Naive B cell (primary cell): Measurements from ENCODE around the gene WDFY1. TPM values are rescaled to one million over a fixed set of nuclear protein-coding genes. Genes with fewer than 3 reads are reported as not detected.
A peak's percentile ranks its signal among the peaks of the same experiment; 100 is the strongest.
"Not testable (repeated sequence)": the region's sequence is repeated elsewhere in the genome, so short reads cannot be mapped to it uniquely, and the experiment has no call there.

Experiments used
- ATAC-seq, 2 donors: fragments of 150-1000 bp; cut with Tn5 transposase; 2 replicates each; pipeline ENCODE4 v1.10.0; 2021; ENCODE audit warnings: low read depth in 2 of 2, mild to moderate bottlenecking in 2 of 2, moderate library complexity in 2 of 2
- DNase-seq: peaks from one replicate; pipeline ENCODE4 v3.0.0; 2022
- H3K27ac Mint-ChIP-seq, 6 donors: one replicate each; pipeline ENCODE4 v1.8.0; 2020 to 2022; ENCODE audit warnings: mild to moderate bottlenecking in 6 of 6, mixed read lengths in 6 of 6, moderate library complexity in 5 of 6, inconsistent platforms in 2 of 6
- H3K27me3 Mint-ChIP-seq, 3 donors: one replicate each; pipeline ENCODE4 v1.8.0; 2021 to 2022; ENCODE audit warnings: mixed read lengths in 3 of 3, mild to moderate bottlenecking in 1 of 3
- H3K36me3 Mint-ChIP-seq, 2 donors: one replicate each; pipeline ENCODE4 v1.8.0; 2020 to 2022; ENCODE audit warnings: mixed read lengths in 2 of 2, inconsistent platforms in 1 of 2, mild to moderate bottlenecking in 1 of 2
- H3K4me1 Mint-ChIP-seq, 3 donors: one replicate each; pipeline ENCODE4 v1.8.0; 2020 to 2022; ENCODE audit warnings: mixed read lengths in 3 of 3, inconsistent platforms in 1 of 3, mild to moderate bottlenecking in 1 of 3, moderate library complexity in 1 of 3
- H3K4me3 Mint-ChIP-seq, 8 donors: one replicate each; pipeline ENCODE4 v1.8.0; 2020 to 2022; ENCODE audit warnings: mild to moderate bottlenecking in 8 of 8, mixed read lengths in 8 of 8, moderate library complexity in 8 of 8, inconsistent platforms in 2 of 8
- H3K9me3 Mint-ChIP-seq, 7 donors: one replicate each; pipeline ENCODE4 v1.8.0; 2020 to 2022; ENCODE audit warnings: mixed read lengths in 7 of 7, mild to moderate bottlenecking in 5 of 7, inconsistent platforms in 2 of 7, moderate library complexity in 1 of 7
- polyA plus RNA-seq, 6 donors: library from polyadenylated mRNA; unstranded; fragments of 300-500 nt; fragmentation: Illumina TruSeq; gene quantifications; one replicate each; pipeline ENCODE4 v1.2.3, GENCODE V29; 2021; ENCODE audit warnings: low read depth in 6 of 6

WDFY1 gene
- polyA plus RNA-seq, 6 donors from 2014 or later, result 12.6 to 39.2 (median 25.3) TPM

- Mint-ChIP-seq H3K36me3 (no peaks in the 10 kb centered on the region), H3K4me1 (peaks cover 27 to 51% (median 35%) of the 10 kb centered on the region in 3 donors), H3K27ac (peak overlapping the region in 4 of 6 donors; percentile 59 to 94 (median 82)), H3K27me3 (no peaks in the 10 kb centered on the region), H3K9me3 (no peaks in the 10 kb centered on the region), H3K4me3 (peak overlapping the region in 7 of 8 donors; percentile 39 to 84 (median 56))
- ATAC-seq (no peak), DNase-seq (no peak)
These were observed 5.6 kb upstream of the WDFY1 start for GRCh38 chr2:223950448-223951347.

GRCh38 chr2:223949241-223949840 is 4.2 kb upstream of the WDFY1 start:
- DNase-seq, result no peak
- H3K4me1 Mint-ChIP-seq, result peaks cover 33 to 56% (median 39%) of the 10 kb centered on the region in 3 donors

GRCh38 chr2:223947711-223948205 is 2.6 kb upstream of the WDFY1 start:
- no peaks in the 10 kb centered on the region for H3K36me3 Mint-ChIP-seq
- ATAC-seq, result no peak
- H3K4me1 Mint-ChIP-seq, result peaks cover 48 to 70% (median 48%) of the 10 kb centered on the region in 3 donors
- DNase-seq, result no peak
- H3K9me3 Mint-ChIP-seq, result no peaks in the 10 kb centered on the region
- H3K27ac Mint-ChIP-seq, result no peak overlapping the region
- H3K4me3 Mint-ChIP-seq, result peak overlapping the region in 2 of 8 donors; percentile 15 to 95
- no peaks in the 10 kb centered on the region for H3K27me3 Mint-ChIP-seq

More at GRCh38 chr2:223949241-223949840, 4.2 kb upstream of the WDFY1 start:
- no peak for ATAC-seq
- Mint-ChIP-seq H3K9me3 (no peaks in the 10 kb centered on the region), H3K27ac (peak overlapping the region in 2 of 6 donors; percentile 44 to 90), H3K4me3 (peak overlapping the region in 2 of 8 donors; percentile 19 to 62), H3K36me3 (no peaks in the 10 kb centered on the region), H3K27me3 (no peaks in the 10 kb centered on the region)

GRCh38 chr2:223945755-223946154 is 620 bp upstream of the WDFY1 start:
- Mint-ChIP-seq H3K27me3 (no peaks in the 10 kb centered on the region), H3K4me1 (peaks cover 39 to 63% (median 49%) of the 10 kb centered on the region in 3 donors), H3K9me3 (peaks cover 0 to 2% (median 0%) of the 10 kb centered on the region in 7 donors), H3K36me3 (peaks cover 4 to 8% of the 10 kb centered on the region in 2 donors), H3K4me3 (peak overlapping the region in 7 of 8 donors; percentile 79 to 95 (median 94)), H3K27ac (peak overlapping the region in 5 of 6 donors; percentile 77 to 94 (median 91))
- DNase-seq (no peak), ATAC-seq (no peak)

GRCh38 chr2:223944166-223944702 is 901 bp downstream of the WDFY1 start:
- Mint-ChIP-seq H3K4me3 (peak overlapping the region; percentile 88 to 98 (median 94)), H3K36me3 (peaks cover 8 to 9% of the 10 kb centered on the region in 2 donors), H3K9me3 (peaks cover 0 to 9% (median 6%) of the 10 kb centered on the region in 7 donors), H3K4me1 (peaks cover 41 to 58% (median 47%) of the 10 kb centered on the region in 3 donors), H3K27ac (peak overlapping the region; percentile 72 to 96 (median 92)), H3K27me3 (no peaks in the 10 kb centered on the region)
- peak; percentile 34 for DNase-seq
- ATAC-seq, result peak; percentile 17 to 29

- Mint-ChIP-seq H3K27me3 (no peaks in the 10 kb centered on the region), H3K27ac (peak overlapping the region in 4 of 6 donors; percentile 72 to 96 (median 90)), H3K36me3 (peaks cover 8 to 10% of the 10 kb centered on the region in 2 donors), H3K4me1 (peaks cover 40 to 57% (median 52%) of the 10 kb centered on the region in 3 donors), H3K4me3 (peak overlapping the region; percentile 88 to 98 (median 94)), H3K9me3 (peaks cover 0 to 9% (median 8%) of the 10 kb centered on the region in 7 donors)
- DNase-seq (no peak), ATAC-seq (no peak)
These were observed 1.6 kb downstream of the WDFY1 start for GRCh38 chr2:223943561-223944008.

GRCh38 chr2:223943135-223943534 is 2.0 kb downstream of the WDFY1 start:
- Mint-ChIP-seq H3K4me3 (peak overlapping the region; percentile 7 to 98 (median 94)), H3K36me3 (peaks cover 8 to 10% of the 10 kb centered on the region in 2 donors), H3K4me1 (peaks cover 38 to 53% (median 52%) of the 10 kb centered on the region in 3 donors), H3K27me3 (no peaks in the 10 kb centered on the region), H3K27ac (peak overlapping the region in 4 of 6 donors; percentile 43 to 93 (median 85)), H3K9me3 (peaks cover 0 to 9% (median 8%) of the 10 kb centered on the region in 7 donors)
- ATAC-seq, result no peak
- no peak for DNase-seq

GRCh38 chr2:223941579-223942277 is 3.4 kb downstream of the WDFY1 start:
- ATAC-seq, result no peak
- Mint-ChIP-seq H3K27ac (peak overlapping the region in 4 of 6 donors; percentile 66 to 82 (median 77)), H3K4me1 (peaks cover 30 to 58% (median 55%) of the 10 kb centered on the region in 3 donors), H3K9me3 (peaks cover 0 to 9% (median 8%) of the 10 kb centered on the region in 7 donors), H3K4me3 (peak overlapping the region in 4 of 8 donors; percentile 26 to 81 (median 56)), H3K27me3 (no peaks in the 10 kb centered on the region), H3K36me3 (peaks cover 8 to 10% of the 10 kb centered on the region in 2 donors)
- DNase-seq, result no peak

- H3K4me1 Mint-ChIP-seq, result peaks cover 30 to 56% (median 51%) of the 10 kb centered on the region in 3 donors
- not testable (repeated sequence) for H3K9me3 Mint-ChIP-seq, H3K27me3 Mint-ChIP-seq, H3K36me3 Mint-ChIP-seq
- peak; percentile 31 for DNase-seq
- peak; percentile 80 to 85 for ATAC-seq
- H3K4me3 Mint-ChIP-seq, result peak overlapping the region in 4 of 8 donors; percentile 5 to 77 (median 34)
- H3K27ac Mint-ChIP-seq, result peak overlapping the region in 3 of 6 donors; percentile 61 to 91 (median 78)
These were observed 5.7 kb downstream of the WDFY1 start for GRCh38 chr2:223939438-223939837.

- Mint-ChIP-seq H3K9me3 (peaks cover 0 to 9% (median 8%) of the 10 kb centered on the region in 7 donors), H3K4me3 (no peak overlapping the region), H3K36me3 (peaks cover 8 to 10% of the 10 kb centered on the region in 2 donors), H3K4me1 (peaks cover 21 to 46% (median 42%) of the 10 kb centered on the region in 3 donors), H3K27ac (no peak overlapping the region), H3K27me3 (no peaks in the 10 kb centered on the region)
- no peak for ATAC-seq
- no peak for DNase-seq
These were observed 7.6 kb downstream of the WDFY1 start for GRCh38 chr2:223937535-223937934.

- Mint-ChIP-seq H3K27me3 (no peaks in the 10 kb centered on the region), H3K4me1 (peaks cover 21 to 44% (median 42%) of the 10 kb centered on the region in 3 donors), H3K36me3 (peaks cover 8 to 10% of the 10 kb centered on the region in 2 donors), H3K9me3 (peaks cover 0 to 9% (median 8%) of the 10 kb centered on the region in 7 donors), H3K27ac (no peak overlapping the region), H3K4me3 (no peak overlapping the region)
- DNase-seq (no peak), ATAC-seq (no peak)
These were observed 8.2 kb downstream of the WDFY1 start for GRCh38 chr2:223936862-223937326.

- H3K4me3 Mint-ChIP-seq, result no peak overlapping the region
These were observed 9.5 kb downstream of the WDFY1 start for GRCh38 chr2:223935459-223936125.

More at GRCh38 chr2:223935459-223936125, 9.5 kb downstream of the WDFY1 start:
- Mint-ChIP-seq H3K27me3 (no peaks in the 10 kb centered on the region), H3K9me3 (peaks cover 0 to 9% (median 7%) of the 10 kb centered on the region in 7 donors), H3K27ac (peak overlapping the region in 3 of 6 donors; percentile 36 to 68 (median 57)), H3K36me3 (peaks cover 0 to 6% of the 10 kb centered on the region in 2 donors), H3K4me1 (peaks cover 16 to 45% (median 36%) of the 10 kb centered on the region in 3 donors)
- no peak for DNase-seq
- no peak for ATAC-seq
